Activated CD4-positive, alpha-beta T cell treated with anti-CD3 and anti-CD28 coated beads, Interleukin-2, amount 50 U/mL, for 24 hours (primary cell): Measurements from ENCODE around the gene SYN1.
"Not testable (repeated sequence)": the region's sequence is repeated elsewhere in the genome, so short reads cannot be mapped to it uniquely, and the experiment has no call there.

Experiments used
- DNase-seq, 2 donors: peaks; one replicate each; pipeline ENCODE4 v3.0.0-alpha.2; 2020; ENCODE audit warnings: low read depth in 1 of 2, low spot score in 1 of 2

Gene SYN1

DNA sequence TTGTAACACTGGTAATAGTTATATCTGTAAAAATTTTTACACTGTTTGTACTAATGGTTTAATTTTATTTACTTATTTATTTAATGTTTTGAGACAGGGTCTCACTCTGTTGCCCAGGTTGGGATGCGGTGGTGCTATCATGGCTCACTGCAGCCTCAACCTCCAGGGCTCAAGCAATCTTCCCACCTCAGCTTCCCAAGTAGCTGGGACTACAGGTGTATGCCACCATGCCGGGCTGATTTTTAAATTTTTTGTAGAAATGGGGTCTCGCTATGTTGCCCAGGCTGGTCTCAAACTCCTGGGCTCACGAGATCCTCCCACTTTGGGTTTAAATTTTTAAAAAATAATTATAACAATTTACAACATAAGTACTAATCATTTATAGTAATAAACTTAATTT lies 16.5 kb downstream of the SYN1 start:
- not testable (repeated sequence) for DNase-seq

GRCh38 chrX:47597222-47597621 lies 22.4 kb downstream of the SYN1 start:
- no peak for DNase-seq

- DNase-seq = no peak
Observed at GRCh38 chrX:47596256-47596655, 23.4 kb downstream of the SYN1 start.

- no peak for DNase-seq
Observed at GRCh38 chrX:47595716-47596251, 23.9 kb downstream of the SYN1 start.

- DNase-seq = no peak
Observed at GRCh38 chrX:47593522-47593921, 26.1 kb downstream of the SYN1 start.

GRCh38 chrX:47590984-47591383 lies 28.7 kb downstream of the SYN1 start:
- DNase-seq = no peak

DNA sequence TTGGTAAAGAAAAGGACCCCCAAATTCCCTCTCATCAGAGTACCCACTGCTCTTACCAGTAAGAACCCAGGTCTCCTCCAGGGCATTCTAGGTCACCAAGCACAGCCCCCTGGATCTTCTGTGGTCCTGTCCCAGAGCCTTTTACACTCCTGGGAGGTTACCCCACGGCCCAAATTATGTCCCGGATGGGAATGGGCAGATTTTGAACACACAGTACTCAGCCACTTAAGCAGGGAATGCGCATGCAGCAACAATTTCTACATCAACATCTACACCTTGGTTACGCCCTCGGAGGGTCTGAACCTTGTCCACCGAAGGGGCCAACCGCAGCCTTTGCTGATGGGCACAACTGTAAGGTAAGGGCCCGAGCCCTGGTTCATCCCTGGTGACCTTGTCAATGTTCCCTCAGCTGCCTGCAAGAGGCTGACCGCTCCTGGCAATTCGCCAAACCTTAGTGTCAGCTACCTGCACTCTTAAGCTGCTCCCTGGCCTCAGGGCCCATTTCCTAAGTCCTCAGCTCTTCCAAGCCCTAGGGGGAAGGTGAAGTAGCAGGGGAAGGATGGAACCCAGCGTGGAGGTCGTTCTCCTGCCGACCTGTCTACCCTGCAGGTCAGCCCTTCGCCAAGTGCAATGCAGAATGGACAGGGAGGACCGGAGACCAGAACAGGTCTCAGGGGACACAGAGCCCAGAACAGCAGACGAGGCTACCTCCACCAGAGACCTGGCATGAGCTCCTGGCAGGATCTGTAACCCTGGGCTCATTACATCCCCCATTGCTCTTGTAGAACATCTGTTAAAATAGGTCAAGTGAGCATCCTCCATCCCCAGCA lies 31.5 kb downstream of the SYN1 start:
- no peak for DNase-seq

GRCh38 chrX:47587091-47587891 lies 32.4 kb downstream of the SYN1 start:
- DNase-seq = no peak

DNA sequence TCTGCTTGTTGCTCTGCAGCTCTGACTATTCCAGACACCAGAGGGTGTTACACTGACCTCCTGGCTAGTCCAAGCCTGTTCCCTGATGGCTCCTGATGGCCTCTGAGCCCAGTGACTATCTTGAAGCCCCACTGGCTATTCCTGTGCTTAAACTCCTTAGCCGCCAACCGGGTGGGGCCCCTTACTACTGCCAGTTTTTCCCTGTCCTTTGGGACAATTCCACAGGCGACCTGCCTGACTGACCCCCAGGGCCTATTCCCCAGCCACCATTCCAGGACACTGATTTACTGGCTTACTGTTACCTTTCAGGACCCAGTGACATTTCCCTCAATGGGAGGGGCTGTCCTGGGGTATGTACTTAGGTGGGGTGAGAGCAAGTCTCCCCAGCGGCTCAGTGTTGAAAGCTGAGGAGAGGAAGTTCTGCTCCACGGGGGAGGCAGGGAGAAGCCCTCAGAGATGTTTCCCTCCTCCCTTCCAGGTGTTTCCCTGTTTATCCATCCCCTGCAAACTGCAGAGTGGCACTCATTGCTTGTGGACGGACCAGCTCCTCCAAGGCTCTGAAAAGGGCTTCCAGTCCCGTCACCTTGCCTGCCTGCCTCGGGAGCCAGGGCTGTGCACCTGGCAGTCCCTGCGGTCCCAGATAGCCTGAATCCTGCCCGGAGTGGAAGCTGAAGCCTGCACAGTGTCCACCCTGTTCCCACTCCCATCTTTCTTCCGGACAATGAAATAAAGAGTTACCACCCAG lies 33.4 kb downstream of the SYN1 start:
- no peak for DNase-seq

DNA sequence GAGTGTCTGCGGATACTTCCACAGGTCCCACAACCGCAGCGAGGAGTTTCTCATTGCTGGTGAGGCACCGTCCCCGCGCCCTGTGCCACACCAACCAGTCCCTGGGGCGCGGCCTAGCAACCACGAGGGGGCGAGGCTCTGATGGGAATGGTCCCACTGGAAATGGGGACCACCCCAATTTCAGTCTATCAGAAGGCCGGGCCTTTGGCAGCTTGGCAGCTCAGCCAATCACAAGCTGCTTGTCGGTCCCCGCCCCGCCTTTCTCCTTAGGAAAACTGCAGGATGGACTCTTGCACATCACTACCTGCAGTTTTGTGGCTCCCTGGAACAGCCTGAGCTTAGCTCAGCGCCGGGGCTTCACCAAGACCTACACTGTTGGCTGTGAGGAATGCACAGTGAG lies 34.4 kb downstream of the SYN1 start:
- DNase-seq = no peak

- no peak for DNase-seq
Observed at GRCh38 chrX:47584714-47585113, 34.9 kb downstream of the SYN1 start.

GRCh38 chrX:47583240-47583861 lies 36.3 kb downstream of the SYN1 start:
- DNase-seq = no peak

DNA sequence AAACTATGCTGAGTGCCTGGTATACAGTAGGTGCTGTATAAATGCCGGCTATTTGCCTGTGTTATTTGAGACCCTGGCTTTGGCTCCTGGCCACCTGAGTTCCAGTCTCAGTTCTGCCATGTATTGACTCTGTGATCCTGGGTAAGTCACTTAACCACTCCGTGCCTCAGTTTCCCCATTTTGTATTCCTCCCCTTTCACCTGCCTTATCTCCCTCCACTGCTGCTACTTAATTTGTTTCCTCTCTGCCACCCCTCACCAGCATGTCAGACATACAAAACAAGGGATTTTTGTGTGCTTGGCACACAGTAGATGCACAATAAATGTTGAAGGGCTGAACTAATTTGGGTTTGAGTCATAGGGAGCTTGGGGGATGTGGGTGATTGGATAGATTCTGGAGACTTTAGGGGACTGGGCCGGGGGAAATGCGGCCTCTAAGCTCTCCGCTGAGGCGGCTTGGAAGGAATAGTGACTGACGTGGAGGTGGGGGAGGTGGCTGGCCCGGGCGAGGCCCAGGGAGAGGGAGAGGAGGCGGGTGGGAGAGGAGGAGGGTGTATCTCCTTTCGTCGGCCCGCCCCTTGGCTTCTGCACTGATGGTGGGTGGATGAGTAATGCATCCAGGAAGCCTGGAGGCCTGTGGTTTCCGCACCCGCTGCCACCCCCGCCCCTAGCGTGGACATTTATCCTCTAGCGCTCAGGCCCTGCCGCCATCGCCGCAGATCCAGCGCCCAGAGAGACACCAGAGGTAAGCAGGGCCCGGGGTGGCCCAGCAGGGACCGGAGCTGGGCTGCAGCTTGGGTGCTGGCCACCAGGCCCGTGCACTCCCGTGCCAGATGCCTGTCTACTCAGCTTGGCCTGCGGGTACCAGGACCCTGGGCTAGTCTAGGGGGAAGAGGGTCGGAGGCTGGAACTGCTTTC lies 37.7 kb downstream of the SYN1 start, which contains the start of gene TIMP1:
TSS of gene TIMP1 (plus strand) at position 706 of the 917 bp plus-strand sequence. CDS start 980 bp downstream, outside the sequence.
- peak; percentile 52 to 71 for DNase-seq

GRCh38 chrX:47579537-47579936 lies 40.1 kb downstream of the SYN1 start:
- DNase-seq = no peak

DNA sequence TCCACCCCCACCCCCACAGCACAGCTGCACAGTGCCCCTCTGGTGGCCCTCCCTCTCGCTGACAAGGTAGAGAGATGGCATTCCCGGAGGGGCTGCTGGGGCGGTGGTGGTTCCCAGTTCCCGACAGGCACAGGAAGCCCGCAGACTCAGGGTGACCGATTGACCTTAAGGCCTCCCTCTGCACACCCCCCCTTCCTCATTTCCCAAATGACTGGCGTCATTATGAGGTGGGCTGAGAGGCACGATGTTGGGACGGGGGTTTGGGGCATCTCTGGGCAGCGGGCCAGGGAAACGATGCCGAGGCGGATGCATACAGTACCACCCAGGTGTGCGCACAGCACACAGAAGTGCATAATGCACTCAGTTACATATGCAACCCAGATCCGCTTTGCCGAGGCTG lies 41.0 kb downstream of the SYN1 start:
- DNase-seq = no peak

DNA sequence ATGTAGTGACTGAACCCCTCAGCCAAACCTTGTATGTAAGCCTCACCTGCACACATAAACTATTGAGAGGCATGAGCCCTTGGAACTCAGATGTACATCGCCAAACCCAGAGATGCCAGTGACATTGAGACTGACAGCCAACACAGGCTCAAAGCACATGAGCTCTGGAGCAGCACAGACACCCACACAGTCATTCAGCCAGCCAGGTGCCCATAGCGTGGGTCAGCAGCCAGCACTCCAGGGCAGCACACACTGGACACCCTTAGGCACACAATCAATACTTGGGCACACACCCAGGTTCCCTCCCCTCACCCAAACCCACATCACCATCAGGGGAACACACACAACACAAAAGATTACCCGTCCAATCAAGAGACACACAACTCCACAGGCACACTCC lies 41.8 kb downstream of the SYN1 start:
- DNase-seq = no peak

GRCh38 chrX:47577424-47577823 lies 42.2 kb downstream of the SYN1 start:
- no peak for DNase-seq

DNA sequence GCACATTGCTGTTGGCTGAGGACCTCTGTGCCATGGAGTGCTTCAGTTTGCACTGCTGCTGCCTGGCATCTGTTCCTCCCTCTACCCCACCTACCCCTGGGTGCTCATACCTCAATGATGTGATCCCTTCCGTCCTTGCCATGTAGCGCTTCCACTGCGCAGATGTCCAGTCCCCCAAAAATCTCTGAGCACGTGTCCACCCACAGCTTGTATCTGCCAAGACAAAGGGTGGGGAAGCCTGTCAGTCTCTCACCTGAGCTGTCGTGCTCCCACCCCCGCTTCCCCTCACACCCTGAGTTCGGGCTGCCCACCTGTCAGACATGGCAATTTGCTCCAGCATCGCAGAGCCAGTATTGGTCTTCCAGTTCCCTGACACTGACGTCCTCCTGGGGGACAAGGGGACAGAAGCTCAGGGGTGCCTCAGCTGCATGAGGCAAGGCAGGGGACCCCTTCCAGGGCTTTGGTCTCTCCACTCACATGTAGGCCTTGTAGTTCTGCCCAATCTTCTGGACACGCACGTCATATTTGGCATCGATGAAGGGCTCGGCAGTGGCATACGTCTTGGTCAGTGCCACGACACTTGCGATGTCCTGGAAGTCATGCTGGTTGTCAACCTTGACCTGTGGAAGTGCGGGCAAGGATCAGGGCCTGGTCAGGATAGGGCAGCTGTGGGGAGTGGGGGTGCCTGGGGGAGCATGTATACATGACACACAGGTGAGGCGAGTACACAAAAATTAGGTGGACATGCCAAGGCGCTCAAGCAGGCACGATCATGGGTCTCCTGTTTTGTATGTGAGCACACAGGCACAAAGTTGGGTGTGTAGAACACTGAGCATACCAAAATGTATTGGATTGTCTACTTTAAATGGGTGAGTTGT lies 43.4 kb downstream of the SYN1 start:
- DNase-seq = no peak
